H1 (cell line): ENCODE data around the gene YBX1. TPM values are rescaled to one million over a fixed set of nuclear protein-coding genes. Genes with fewer than 3 reads are reported as not detected.

ENCODE experiments used
- CHD7 ChIP-seq: fragments of 300-600 bp; sonication (generic); IDR thresholded peaks from 2 replicates; pipeline ENCODE4 v1.7.1; 2012; ENCODE audit warnings: low read length, moderate library complexity, mild to moderate bottlenecking, inconsistent platforms; ENCODE audit not compliant: insufficient replicate concordance
- POU5F1 ChIP-seq: IDR thresholded peaks from 2 replicates; pipeline ENCODE4 v1.6.1; 2011; ENCODE audit warnings: low read depth, mild to moderate bottlenecking, low read length, moderate library complexity
- RXRA ChIP-seq: IDR thresholded peaks from 2 replicates; pipeline ENCODE4 v1.6.1; 2011; ENCODE audit warnings: low read depth, mild to moderate bottlenecking, low read length, moderate library complexity; ENCODE audit not compliant: insufficient read depth
- SAP30 ChIP-seq: fragments of 300-600 bp; sonication (generic); IDR thresholded peaks from 2 replicates; pipeline ENCODE4 v1.7.1; 2012; ENCODE audit warnings: low read length, moderate library complexity, mild to moderate bottlenecking, inconsistent platforms; ENCODE audit not compliant: insufficient read depth, insufficient replicate concordance
- SIN3A ChIP-seq, 2 experiments: IDR thresholded peaks in 1 of 2; conservative IDR thresholded peaks in 1 of 2; 2 replicates each; pipeline ENCODE4 v1.6.1; 2011 to 2012; ENCODE audit warnings: low read length in 2 of 2, improper control_type of control experiment in 1 of 2, low read depth in 1 of 2, mild to moderate bottlenecking in 1 of 2
- polyA plus RNA-seq, 7 experiments: library from polyadenylated mRNA; depleted of rRNA in 3 of 7; stranded (reverse) in 5 of 7; unstranded in 2 of 7; fragments of >200 nt in 5 of 7; fragments of 200-250 nt in 2 of 7; gene quantifications; 1 replicate in 5 of 7; 2 replicates in 1 of 7; 4 replicates in 1 of 7; pipeline versions ENCODE4 v1.2.1 to v1.2.3, GENCODE V29; 2011 to 2013; ENCODE audit warnings: missing spikeins in 2 of 7, mixed read lengths in 2 of 7
- total RNA-seq: library from RNA; stranded (reverse); fragmentation: NEBNext Ultra II Directional; extraction: Animal tissue kit (Norgen Biotek cat#: 25700); gene quantifications from 2 replicates; pipeline ENCODE4 v1.2.1, GENCODE V29; 2021

YBX1 gene
- total and polyA plus RNA-seq, 2 of the 8 experiments (the other 6 are each of a cell fraction or from before 2014, with no cell fraction given) = 438 to 1,219 TPM

GRCh38 chr1:42741706-42742105 is 59.5 kb downstream of the YBX1 start (continued):
- TF ChIP-seq CHD7 (no peak), SIN3A (conservative IDR thresholded peaks at IDR 0.05 in 1 of 2, IDR thresholded peaks at IDR 0.05 in 1 of 2; ENCODE audit: low read depth in 1 of 2, low read length in 2 of 2) (no peak), SAP30 (no peak), RXRA (no peak), POU5F1 (no peak)
